GM18868 (cell line): ENCODE data around the gene KIRREL3.

Experiments
- ATAC-seq: cut with Tn5 transposase; IDR thresholded peaks from one replicate; pipeline ENCODE4 v1.9.1; 2021; ENCODE audit warnings: mild to moderate bottlenecking, moderate library complexity; ENCODE audit not compliant: unreplicated experiment

The KIRREL3 gene

GRCh38 chr11:126497581-126498122 is 502.9 kb downstream of the KIRREL3 start:
- no peak for ATAC-seq

GRCh38 chr11:126496576-126497337 is 503.8 kb downstream of the KIRREL3 start:
- no peak for ATAC-seq

GRCh38 chr11:126495281-126496220 is 505.0 kb downstream of the KIRREL3 start:
- ATAC-seq: no peak

GRCh38 chr11:126494831-126495230 is 505.7 kb downstream of the KIRREL3 start:
- ATAC-seq: no peak

GRCh38 chr11:126492331-126493082 is 508.1 kb downstream of the KIRREL3 start:
- no peak for ATAC-seq

- no peak for ATAC-seq
Observed at GRCh38 chr11:126491092-126491491, 509.5 kb downstream of the KIRREL3 start.

GRCh38 chr11:126489836-126490660 is 510.5 kb downstream of the KIRREL3 start:
- no peak for ATAC-seq

GRCh38 chr11:126488591-126489370 is 511.8 kb downstream of the KIRREL3 start:
- ATAC-seq: no peak

GRCh38 chr11:126487711-126488110 is 512.9 kb downstream of the KIRREL3 start:
- ATAC-seq: no peak

- ATAC-seq: no peak
Observed at GRCh38 chr11:126485986-126486635, 514.5 kb downstream of the KIRREL3 start.

- ATAC-seq: peak; percentile 69
Observed at GRCh38 chr11:126485021-126485792, 515.4 kb downstream of the KIRREL3 start.

GRCh38 chr11:126484266-126484665 is 516.3 kb downstream of the KIRREL3 start:
- ATAC-seq: no peak

GRCh38 chr11:126483621-126484195 is 516.9 kb downstream of the KIRREL3 start:
- no peak for ATAC-seq

GRCh38 chr11:126482586-126483108 is 517.9 kb downstream of the KIRREL3 start:
- no peak for ATAC-seq

GRCh38 chr11:126481303-126481680 is 519.3 kb downstream of the KIRREL3 start:
- ATAC-seq: no peak

GRCh38 chr11:126480410-126481302 is 519.9 kb downstream of the KIRREL3 start:
- ATAC-seq: peak; percentile 67
